HG03442 (cell line): ENCODE results near the gene SYT7.

Experiments
- ATAC-seq: cut with Tn5 transposase; IDR thresholded peaks from one replicate; pipeline ENCODE4 v1.9.1; 2021; ENCODE audit warnings: mild to moderate bottlenecking, moderate library complexity; ENCODE audit not compliant: unreplicated experiment

Gene SYT7

GRCh38 chr11:61609000-61609979 lies 28.4 kb upstream of the SYT7 start:
- no peak for ATAC-seq

- ATAC-seq = no peak
Measured at GRCh38 chr11:61607920-61608599, 27.2 kb upstream of the SYT7 start.

GRCh38 chr11:61607426-61607825 lies 26.6 kb upstream of the SYT7 start:
- no peak for ATAC-seq

- ATAC-seq = no peak
Measured at GRCh38 chr11:61603667-61604066, 22.8 kb upstream of the SYT7 start.

GRCh38 chr11:61602775-61603569 lies 22.1 kb upstream of the SYT7 start:
- ATAC-seq = no peak

- ATAC-seq = no peak
Measured at GRCh38 chr11:61601512-61601911, 20.6 kb upstream of the SYT7 start.

GRCh38 chr11:61599968-61600710 lies 19.3 kb upstream of the SYT7 start:
- ATAC-seq = no peak

- no peak for ATAC-seq
Measured at GRCh38 chr11:61598886-61599868, 18.3 kb upstream of the SYT7 start.

- no peak for ATAC-seq
Measured at GRCh38 chr11:61598374-61598773, 17.5 kb upstream of the SYT7 start.

GRCh38 chr11:61596990-61597389 lies 16.1 kb upstream of the SYT7 start:
- ATAC-seq = no peak

- no peak for ATAC-seq
Measured at GRCh38 chr11:61596542-61596941, 15.7 kb upstream of the SYT7 start.

- ATAC-seq = no peak
Measured at GRCh38 chr11:61594907-61595257, 14.0 kb upstream of the SYT7 start.

- ATAC-seq = no peak
Measured at GRCh38 chr11:61593151-61593550, 12.3 kb upstream of the SYT7 start.

GRCh38 chr11:61592176-61592575 lies 11.3 kb upstream of the SYT7 start:
- ATAC-seq = no peak

GRCh38 chr11:61589961-61590360 lies 9.1 kb upstream of the SYT7 start:
- ATAC-seq = no peak

- ATAC-seq = no peak
Measured at GRCh38 chr11:61588728-61589191, 7.9 kb upstream of the SYT7 start.

- ATAC-seq = no peak
Measured at GRCh38 chr11:61587951-61588727, 7.3 kb upstream of the SYT7 start.

- no peak for ATAC-seq
Measured at GRCh38 chr11:61587541-61587941, 6.7 kb upstream of the SYT7 start.
